ENCODE measurements around the gene SIN3A. TPM values are rescaled to one million over a fixed set of nuclear protein-coding genes. Genes with fewer than 3 reads are reported as not detected.
"Not testable (repeated sequence)": the region's sequence is repeated elsewhere in the genome, so short reads cannot be mapped to it uniquely, and the experiment has no call there.

The SIN3A gene
- total RNA-seq, 5 donors from 2014 or later (not counting 1 experiment from before 2014, with no cell fraction given) = 117 to 137 (median 136) TPM

DNA sequence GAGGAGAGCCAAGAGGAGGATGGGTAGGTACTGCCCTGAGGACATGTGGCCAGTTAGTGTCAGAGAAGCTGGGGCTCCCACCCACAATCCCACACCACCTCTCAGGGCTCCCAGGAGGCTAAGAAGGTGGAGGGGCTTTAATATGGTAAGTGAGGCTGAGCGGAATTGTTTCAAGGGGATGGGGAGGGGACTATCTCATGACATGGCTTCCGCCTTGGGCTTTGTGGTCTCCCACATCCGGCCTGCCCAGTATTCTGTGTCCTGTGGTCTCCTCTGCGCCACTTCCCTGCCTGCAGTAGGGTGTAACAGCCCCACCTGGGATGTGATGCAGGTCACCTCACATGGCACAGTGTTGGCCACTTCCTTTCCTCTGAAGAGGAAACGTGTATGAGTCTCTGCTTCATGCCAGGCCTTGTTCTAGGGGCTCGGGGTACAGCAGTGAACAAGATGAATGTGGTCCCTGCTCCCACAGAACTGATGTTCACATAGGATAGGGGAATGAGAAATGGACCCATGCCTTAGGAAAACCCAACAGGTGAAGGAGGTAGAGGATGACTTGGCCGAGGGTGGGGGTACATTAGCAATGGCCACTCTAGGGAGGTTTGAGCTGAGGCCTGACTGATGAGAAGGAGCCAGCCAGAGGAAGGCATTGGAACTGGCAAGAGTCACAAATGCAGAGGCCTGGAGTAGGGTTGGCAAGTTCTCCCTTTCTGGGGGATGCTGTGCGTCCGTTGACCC lies 101.5 kb downstream of the SIN3A start:
- POLR2A ChIA-PET = interaction anchor here in 1 of 2 donors (0.9 kb wide), 1 partner anchor 17 kb away, joined by 3 read pairs; no protein-coding TSS in a partner anchor
- H3K4me3 ChIP-seq (ENCODE audit: control insufficient read depth in 1 of 2, extremely low read depth in 1 of 2, low read length in 1 of 2) = no peak overlapping the region
- peak; percentile 44 to 91 (median 86) for DNase-seq
- H3K27ac Mint-ChIP-seq = peak overlapping the region; percentile 94 to 96
- H3K9me3 ChIP-seq = no peaks in the 10 kb centered on the region
- CTCF ChIA-PET = interaction anchor here (0.7 to 1.8 kb wide), 2 partner anchors 18 to 67 kb away, joined by 3 to 6 read pairs; partner anchors contain the start of gene MAN2C1 (in 1 of the 2)
- H3K36me3 Mint-ChIP-seq = peaks cover 7% of the 10 kb centered on the region
- H3K27me3 ChIP-seq (replicated peaks in 1 of 2; ENCODE audit: control insufficient read depth in 2 of 2, extremely low read depth in 1 of 2, insufficient read depth in 2 of 2, low read length in 1 of 2) = peaks cover 0 to 16% of the 10 kb centered on the region in 2 experiments
- ATAC-seq (replicated peaks in 1 of 4) = peak; percentile 72 to 80 (median 74)
- peak overlapping the region; percentile 85 for H3K27ac ChIP-seq (ENCODE audit: low read length)
- WGBS (ENCODE audit: insufficient coverage) = 14% methylated on average over 7 of the region's 9 CpGs
- peaks cover 2 to 47% of the 10 kb centered on the region in 2 experiments for H3K4me1 ChIP-seq (ENCODE audit: control insufficient read depth in 1 of 2, extremely low read depth in 1 of 2, insufficient read depth in 2 of 2, low read length in 2 of 2)
- no peaks in the 10 kb centered on the region for H3K27me3 Mint-ChIP-seq
- H3K9me3 Mint-ChIP-seq = peaks cover 5 to 12% (median 7%) of the 10 kb centered on the region in 3 donors
- H3K36me3 ChIP-seq (ENCODE audit: control insufficient read depth in 2 of 2, extremely low read depth in 1 of 2, insufficient read depth in 1 of 2, low read length in 1 of 2) = peaks cover 0 to 6% of the 10 kb centered on the region in 2 donors
- H3K4me1 Mint-ChIP-seq = peaks cover 30 to 40% (median 31%) of the 10 kb centered on the region in 3 donors
- H3K4me3 Mint-ChIP-seq = peak overlapping the region; percentile 52 to 90 (median 66)

DNA sequence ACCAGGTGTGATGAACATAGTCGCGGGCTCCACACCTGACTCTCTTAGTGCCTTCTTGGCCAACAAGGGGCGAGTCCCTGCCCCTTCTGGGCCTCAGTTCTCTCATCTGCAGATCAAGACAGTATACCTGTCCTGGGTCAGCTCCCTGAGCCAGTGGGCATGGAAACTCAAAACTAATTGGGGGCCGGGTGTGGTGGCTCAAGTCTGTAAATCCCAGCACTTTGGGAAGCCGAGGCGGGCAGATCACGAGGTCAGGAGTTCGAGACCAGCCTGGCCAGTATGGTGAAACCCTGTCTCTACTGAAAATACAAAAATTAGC lies 102.2 kb downstream of the SIN3A start:
- 92% methylated on average over 8 of the region's 8 CpGs for WGBS (ENCODE audit: insufficient coverage)
- Histone ChIP-seq H3K4me1 (ENCODE audit: control insufficient read depth in 1 of 2, extremely low read depth in 1 of 2, insufficient read depth in 2 of 2, low read length in 2 of 2) (peaks cover 2 to 47% of the 10 kb centered on the region in 2 experiments), H3K27me3 (replicated peaks in 1 of 2; ENCODE audit: control insufficient read depth in 2 of 2, extremely low read depth in 1 of 2, insufficient read depth in 2 of 2, low read length in 1 of 2) (peaks cover 0 to 16% of the 10 kb centered on the region in 2 experiments), H3K27ac (ENCODE audit: low read length) (peak overlapping the region; percentile 85)
- Mint-ChIP-seq H3K27ac (peak overlapping the region; percentile 94 to 96), H3K4me1 (peaks cover 30 to 40% (median 31%) of the 10 kb centered on the region in 3 donors), H3K9me3 (peaks cover 5 to 12% (median 7%) of the 10 kb centered on the region in 3 donors), H3K4me3 (peak overlapping the region; percentile 52 to 90 (median 66))
- H3K36me3 ChIP-seq (ENCODE audit: control insufficient read depth in 2 of 2, extremely low read depth in 1 of 2, insufficient read depth in 1 of 2, low read length in 1 of 2); DNase-seq; ATAC-seq (replicated peaks in 1 of 4); H3K4me3 ChIP-seq (ENCODE audit: control insufficient read depth in 1 of 2, extremely low read depth in 1 of 2, low read length in 1 of 2); H3K36me3 Mint-ChIP-seq; H3K27me3 Mint-ChIP-seq; POLR2A ChIA-PET; H3K9me3 ChIP-seq; CTCF ChIA-PET: not testable (repeated sequence)

DNA sequence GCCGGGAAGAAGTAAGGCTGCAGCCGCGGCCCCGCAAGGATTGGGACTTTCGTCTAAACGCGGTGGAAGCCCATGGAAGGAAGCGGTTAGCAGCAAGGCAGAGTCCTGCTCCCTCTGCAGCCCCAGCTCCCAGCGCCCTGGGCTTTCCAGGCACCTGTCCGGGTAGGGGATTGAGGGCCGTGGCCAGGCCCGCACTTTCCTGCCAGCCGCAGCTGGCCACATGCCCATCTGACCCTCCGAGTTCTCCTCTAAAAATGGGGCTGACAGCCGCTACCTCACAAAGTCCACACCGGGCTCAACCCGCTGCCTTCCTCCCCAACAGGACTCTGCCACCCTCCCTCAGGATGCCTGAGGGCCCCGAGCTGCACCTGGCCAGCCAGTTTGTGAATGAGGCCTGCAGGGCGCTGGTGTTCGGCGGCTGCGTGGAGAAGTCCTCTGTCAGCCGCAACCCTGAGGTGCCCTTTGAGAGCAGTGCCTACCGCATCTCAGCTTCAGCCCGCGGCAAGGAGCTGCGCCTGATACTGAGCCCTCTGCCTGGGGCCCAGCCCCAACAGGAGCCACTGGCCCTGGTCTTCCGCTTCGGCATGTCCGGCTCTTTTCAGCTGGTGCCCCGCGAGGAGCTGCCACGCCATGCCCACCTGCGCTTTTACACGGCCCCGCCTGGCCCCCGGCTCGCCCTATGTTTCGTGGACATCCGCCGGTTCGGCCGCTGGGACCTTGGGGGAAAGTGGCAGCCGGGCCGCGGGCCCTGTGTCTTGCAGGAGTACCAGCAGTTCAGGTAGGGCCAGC lies 102.7 kb downstream of the SIN3A start:
- Mint-ChIP-seq H3K27ac (peak overlapping the region; percentile 67 to 94), H3K9me3 (peaks cover 5 to 12% (median 7%) of the 10 kb centered on the region in 3 donors), H3K27me3 (no peaks in the 10 kb centered on the region), H3K4me3 (peak overlapping the region; percentile 57 to 90 (median 71)), H3K36me3 (peaks cover 7% of the 10 kb centered on the region), H3K4me1 (peaks cover 30 to 40% (median 31%) of the 10 kb centered on the region in 3 donors)
- Histone ChIP-seq H3K27me3 (replicated peaks in 1 of 2; ENCODE audit: control insufficient read depth in 2 of 2, extremely low read depth in 1 of 2, insufficient read depth in 2 of 2, low read length in 1 of 2) (peaks cover 0 to 16% of the 10 kb centered on the region in 2 experiments), H3K9me3 (no peaks in the 10 kb centered on the region), H3K36me3 (ENCODE audit: control insufficient read depth in 2 of 2, extremely low read depth in 1 of 2, insufficient read depth in 1 of 2, low read length in 1 of 2) (no peaks in the 10 kb centered on the region), H3K4me1 (ENCODE audit: control insufficient read depth in 1 of 2, extremely low read depth in 1 of 2, insufficient read depth in 2 of 2, low read length in 2 of 2) (peaks cover 2 to 47% of the 10 kb centered on the region in 2 experiments), H3K4me3 (ENCODE audit: control insufficient read depth in 1 of 2, extremely low read depth in 1 of 2, low read length in 1 of 2) (peak overlapping the region; percentile 19 to 38), H3K27ac (ENCODE audit: low read length) (peak overlapping the region; percentile 85)
- ATAC-seq (replicated peaks in 1 of 4) (no peak), DNase-seq (no peak)
- WGBS (ENCODE audit: insufficient coverage) = 72% methylated on average over 45 of the region's 46 CpGs
- CTCF ChIA-PET = interaction anchor here in 1 of 2 donors (2.4 kb wide), 1 partner anchor 19 kb away, joined by 9 read pairs; the partner anchor contains the start of gene MAN2C1
- POLR2A ChIA-PET = interaction anchor here in 1 of 2 donors (0.6 kb wide), 1 partner anchor 103 kb away, joined by 5 read pairs; the partner anchor contains the start of gene SIN3A

DNA sequence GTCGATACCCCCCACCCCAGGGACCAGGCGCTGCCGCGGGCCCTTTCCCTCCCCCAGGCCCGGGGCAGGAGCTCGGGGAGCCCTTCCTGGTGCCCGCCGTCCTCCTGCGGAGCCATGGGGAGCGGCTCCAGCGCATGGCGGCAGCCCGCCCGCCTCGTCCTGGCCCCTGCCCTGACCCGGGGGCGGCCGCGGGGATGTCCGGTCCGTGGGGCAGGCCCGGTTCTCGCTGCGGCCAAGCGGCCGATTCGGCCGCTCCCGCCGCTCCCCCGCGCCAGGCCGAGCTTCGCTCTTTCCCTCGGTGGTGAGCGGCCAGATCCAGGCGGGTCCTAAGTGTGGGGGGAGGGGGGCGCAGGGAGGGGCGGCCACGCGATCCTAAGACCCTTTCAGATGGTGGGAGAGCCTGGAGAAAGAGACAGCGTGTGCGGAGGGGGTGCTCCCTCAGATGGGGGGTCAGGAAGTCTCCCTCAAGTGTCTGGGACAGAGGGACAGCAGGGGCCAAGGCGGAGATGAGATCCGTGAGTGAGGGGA lies 103.4 kb downstream of the SIN3A start:
- CTCF ChIA-PET = interaction anchor here (0.6 to 2.4 kb wide), 2 partner anchors 20 to 519 kb away, joined by 7 to 9 read pairs; partner anchors contain the start of gene MAN2C1 (in 1 of the 2)

DNA sequence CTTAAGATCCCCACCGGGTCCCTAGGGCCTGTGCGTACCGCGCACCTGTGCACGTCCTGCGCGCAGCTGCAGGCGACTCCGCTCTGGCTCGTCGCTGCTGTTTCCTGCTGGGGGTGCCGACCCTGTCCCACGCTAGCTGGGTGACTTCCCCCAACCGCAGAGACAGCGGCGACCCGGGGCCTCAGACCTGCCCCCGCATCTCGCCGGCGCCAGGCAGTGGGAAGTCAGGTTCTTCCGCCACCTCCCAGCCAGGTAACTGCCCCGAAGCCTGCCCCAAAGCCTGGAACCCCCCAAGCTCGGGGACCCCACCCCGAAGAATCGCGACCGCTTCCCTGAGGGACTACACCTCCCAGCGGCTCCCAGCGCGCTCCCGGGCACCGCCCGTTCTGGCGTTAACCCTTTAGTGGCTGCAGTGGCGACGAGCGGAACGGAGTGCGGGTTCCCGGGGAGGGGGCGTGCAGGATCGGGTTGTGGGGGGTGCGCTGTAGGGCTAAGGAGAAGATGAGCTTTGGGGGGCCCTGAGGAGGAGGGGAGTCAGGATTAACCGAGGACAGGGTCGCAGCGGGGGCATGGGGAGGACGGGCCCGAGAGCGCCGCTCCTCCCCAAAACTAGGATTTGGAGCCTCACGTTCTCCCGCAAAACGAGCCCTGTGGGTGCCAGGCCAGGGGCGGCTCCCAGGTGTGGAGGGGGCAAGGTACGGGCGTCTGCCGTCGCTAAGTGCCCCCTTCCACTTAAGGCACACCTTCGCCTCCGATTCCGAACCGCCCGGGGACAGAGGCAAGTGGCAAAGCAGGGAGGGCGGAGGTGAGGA lies 104.1 kb downstream of the SIN3A start:
- Mint-ChIP-seq H3K27me3 (no peaks in the 10 kb centered on the region), H3K4me3 (peak overlapping the region; percentile 78 to 90 (median 85)), H3K27ac (peak overlapping the region; percentile 76 to 86), H3K4me1 (peaks cover 30 to 40% (median 31%) of the 10 kb centered on the region in 3 donors), H3K36me3 (peaks cover 7% of the 10 kb centered on the region), H3K9me3 (peaks cover 5 to 12% (median 7%) of the 10 kb centered on the region in 3 donors)
- CTCF ChIA-PET = interaction anchor here (0.6 to 2.4 kb wide), 2 partner anchors 21 to 519 kb away, joined by 7 to 9 read pairs; partner anchors contain the start of gene MAN2C1 (in 1 of the 2)
- peaks cover 2 to 47% of the 10 kb centered on the region in 2 experiments for H3K4me1 ChIP-seq (ENCODE audit: control insufficient read depth in 1 of 2, extremely low read depth in 1 of 2, insufficient read depth in 2 of 2, low read length in 2 of 2)
- peak overlapping the region; percentile 53 for H3K27ac ChIP-seq (ENCODE audit: low read length)
- H3K4me3 ChIP-seq (ENCODE audit: control insufficient read depth in 1 of 2, extremely low read depth in 1 of 2, low read length in 1 of 2) = peak overlapping the region; percentile 59 to 89
- DNase-seq = peak; percentile 40 to 79 (median 62)
- H3K36me3 ChIP-seq (ENCODE audit: control insufficient read depth in 2 of 2, extremely low read depth in 1 of 2, insufficient read depth in 1 of 2, low read length in 1 of 2) = no peaks in the 10 kb centered on the region
- POLR2A ChIA-PET = interaction anchor here in 1 of 2 donors (0.6 to 0.9 kb wide), 2 partner anchors 21 to 104 kb away, joined by 3 to 5 read pairs; partner anchors contain the start of genes MAN2C1 and SIN3A
- ATAC-seq (replicated peaks in 1 of 4) = peak; percentile 74 to 79 (median 78)
- peaks cover 0 to 16% of the 10 kb centered on the region in 2 experiments for H3K27me3 ChIP-seq (replicated peaks in 1 of 2; ENCODE audit: control insufficient read depth in 2 of 2, extremely low read depth in 1 of 2, insufficient read depth in 2 of 2, low read length in 1 of 2)
- under 1% methylated on average over 55 of the region's 65 CpGs for WGBS (ENCODE audit: insufficient coverage)
- H3K9me3 ChIP-seq = no peaks in the 10 kb centered on the region

More for the DNA sequence above, 103.4 kb downstream of the SIN3A start:
- Histone ChIP-seq H3K36me3 (ENCODE audit: control insufficient read depth in 2 of 2, extremely low read depth in 1 of 2, insufficient read depth in 1 of 2, low read length in 1 of 2) (no peaks in the 10 kb centered on the region), H3K27me3 (replicated peaks in 1 of 2; ENCODE audit: control insufficient read depth in 2 of 2, extremely low read depth in 1 of 2, insufficient read depth in 2 of 2, low read length in 1 of 2) (peaks cover 0 to 16% of the 10 kb centered on the region in 2 experiments), H3K9me3 (no peaks in the 10 kb centered on the region), H3K27ac (ENCODE audit: low read length) (peak overlapping the region; percentile 85), H3K4me1 (ENCODE audit: control insufficient read depth in 1 of 2, extremely low read depth in 1 of 2, insufficient read depth in 2 of 2, low read length in 2 of 2) (peaks cover 2 to 47% of the 10 kb centered on the region in 2 experiments), H3K4me3 (ENCODE audit: control insufficient read depth in 1 of 2, extremely low read depth in 1 of 2, low read length in 1 of 2) (peak overlapping the region; percentile 59 to 89)
- Mint-ChIP-seq H3K9me3 (peaks cover 5 to 12% (median 7%) of the 10 kb centered on the region in 3 donors), H3K27ac (peak overlapping the region in 1 of 2 donors; percentile 55), H3K4me3 (peak overlapping the region; percentile 78 to 90 (median 85)), H3K36me3 (peaks cover 7% of the 10 kb centered on the region), H3K4me1 (peaks cover 30 to 40% (median 31%) of the 10 kb centered on the region in 3 donors), H3K27me3 (no peaks in the 10 kb centered on the region)
- DNase-seq (no peak), ATAC-seq (replicated peaks in 1 of 4) (peak in 2 of 4 experiments; percentile 8 to 20)
- 13% methylated on average over 40 of the region's 45 CpGs for WGBS (ENCODE audit: insufficient coverage)
- POLR2A ChIA-PET = interaction anchor here in 1 of 2 donors (0.6 to 0.9 kb wide), 2 partner anchors 20 to 104 kb away, joined by 3 to 5 read pairs; partner anchors contain the start of genes MAN2C1 and SIN3A

Data from T-cell (primary cell).